PC-9 (cell line): ENCODE results near the gene SPHK2. TPM values are rescaled to one million over a fixed set of nuclear protein-coding genes. Genes with fewer than 3 reads are reported as not detected.

Experiments used
- BruUV-seq: library from RNA; stranded (reverse); fragments of 400-500 nt; replicated peaks from 2 replicates; lab custom pipeline; 2021; lab: Mats Ljungman, UMichigan
- CTCF ChIA-PET: fragments of 300-600 bp; sonication (Branson Sonifier 250); formaldehyde crosslinking; loops from one replicate; lab custom pipeline; 2022; ENCODE audit warnings: antibody characterized with exemption; lab: Charles Lee
- POLR2A ChIA-PET: fragments of 300-600 bp; sonication (Branson Sonifier 250); formaldehyde crosslinking; loops from one replicate; lab custom pipeline; 2022; ENCODE audit warnings: antibody characterized with exemption; ENCODE audit not compliant: unreplicated experiment; lab: Charles Lee
- DNase-seq, 2 experiments: peaks; one replicate each; pipeline versions ENCODE4 v3.0.0 to v3.0.0-alpha.2; 2015 to 2022; ENCODE audit warnings: mixed read lengths in 1 of 2
- H2AFZ ChIP-seq: fragments of 200-600 bp; sonication (generic); 2 replicates; pipeline ENCODE4 v1.8.1; 2017; ENCODE audit warnings: antibody characterized with exemption
- H3F3A ChIP-seq: fragments of 200-600 bp; sonication (generic); 2 replicates; pipeline ENCODE4 v1.8.1; 2017; ENCODE audit warnings: antibody characterized with exemption, mild to moderate bottlenecking, low read depth; ENCODE audit not compliant: insufficient read depth
- H3K27ac ChIP-seq: fragments of 200-600 bp; sonication (generic); 2 replicates; pipeline ENCODE4 v1.6.1; 2016; ENCODE audit warnings: mixed run types
- H3K27me3 ChIP-seq: fragments of 200-600 bp; sonication (generic); 2 replicates; pipeline ENCODE4 v1.6.1; 2016; ENCODE audit warnings: low read depth, mixed run types; ENCODE audit not compliant: insufficient read depth
- H3K36me3 ChIP-seq: fragments of 200-600 bp; sonication (generic); 2 replicates; pipeline ENCODE4 v1.6.1; 2016; ENCODE audit warnings: low read depth, mixed run types
- H3K4me1 ChIP-seq: fragments of 200-600 bp; sonication (generic); replicated peaks from 2 replicates; pipeline ENCODE4 v1.6.1; 2016; ENCODE audit warnings: mixed run types; ENCODE audit not compliant: insufficient read depth
- H3K4me2 ChIP-seq: fragments of 200-600 bp; sonication (generic); 2 replicates; pipeline ENCODE4 v1.6.1; 2017; ENCODE audit warnings: mixed run types
- H3K4me3 ChIP-seq: fragments of 200-600 bp; sonication (generic); 2 replicates; pipeline ENCODE4 v1.6.1; 2016; ENCODE audit warnings: mixed run types
- H3K79me2 ChIP-seq: fragments of 200-600 bp; sonication (generic); 2 replicates; pipeline ENCODE4 v1.6.1; 2017; ENCODE audit warnings: low read depth, mixed run types
- H3K9me2 ChIP-seq: fragments of 200-600 bp; sonication (generic); 2 replicates; pipeline ENCODE4 v1.8.1; 2017; ENCODE audit warnings: mild to moderate bottlenecking; ENCODE audit not compliant: insufficient read depth
- H3K9me3 ChIP-seq: fragments of 200-600 bp; sonication (generic); 2 replicates; pipeline ENCODE4 v1.8.1; 2016; ENCODE audit warnings: low read depth; ENCODE audit not compliant: insufficient read depth
- H4K20me1 ChIP-seq: fragments of 200-600 bp; sonication (generic); 2 replicates; pipeline ENCODE4 v1.8.1; 2017; ENCODE audit not compliant: insufficient read depth
- CTCF ChIP-seq: fragments of 200-600 bp; sonication (generic); conservative IDR thresholded peaks from 2 replicates; pipeline ENCODE4 v1.6.1; 2017; ENCODE audit warnings: mixed run types, antibody characterized with exemption, mild to moderate bottlenecking, moderate library complexity
- EZH2 ChIP-seq: fragments of 200-600 bp; sonication (generic); IDR thresholded peaks from 2 replicates; pipeline ENCODE4 v1.8.0; 2017; ENCODE audit warnings: antibody characterized with exemption, low read depth
- intact Hi-C: fragments of 100-400 bp; cut with micrococcal nuclease; formaldehyde crosslinking; loops from one replicate; pipeline ENCODE4 v1.10.0; 2022; ENCODE audit not compliant: unreplicated experiment
- total RNA-seq: library from RNA; stranded (reverse); gene quantifications from 2 replicates; pipeline ENCODE4 v1.2.3, GENCODE V29; 2021

The SPHK2 gene
- total RNA-seq, 1 experiment from 2014 or later, result 18.4 TPM

GRCh38 chr19:48650974-48651682, 31.8 kb downstream of the SPHK2 start:
- no TSS peak for BruUV-seq
- Histone ChIP-seq H3K36me3 (no peaks in the 10 kb centered on the region), H2AFZ (no peak overlapping the region), H3K9me2 (no peaks in the 10 kb centered on the region), H4K20me1 (no peaks in the 10 kb centered on the region), H3K9me3 (no peaks in the 10 kb centered on the region), H3K27ac (no peak overlapping the region), H3K79me2 (no peaks in the 10 kb centered on the region), H3K4me3 (no peak overlapping the region), H3K4me2 (no peak overlapping the region), H3K27me3 (no peaks in the 10 kb centered on the region), H3F3A (peaks cover 18% of the 10 kb centered on the region; the same call in 1 of the 2 replicates), H3K4me1 (peaks cover 15% of the 10 kb centered on the region)
- CTCF ChIA-PET, result interaction anchor here (0.7 kb wide), 1 partner anchor 323 kb away, joined by 7 read pairs; no protein-coding TSS in a partner anchor
- POLR2A ChIA-PET, result no interaction called here
- TF ChIP-seq EZH2 (no peak), CTCF (no peak)
- no peak for DNase-seq
- intact Hi-C loops, result no loop called here

- H3K4me2 ChIP-seq, result no peak overlapping the region
- H3F3A ChIP-seq, result peaks cover 21% of the 10 kb centered on the region; the same call in 1 of the 2 replicates
- H3K27ac ChIP-seq, result no peak overlapping the region
- POLR2A ChIA-PET, result no interaction called here
- H3K79me2 ChIP-seq, result no peaks in the 10 kb centered on the region
- no peak overlapping the region for H3K4me3 ChIP-seq
- H2AFZ ChIP-seq, result no peak overlapping the region
- H3K9me2 ChIP-seq, result no peaks in the 10 kb centered on the region
- TF ChIP-seq EZH2, result no peak
- no peak for TF ChIP-seq CTCF
- no peaks in the 10 kb centered on the region for H3K9me3 ChIP-seq
- intact Hi-C loops, result no loop called here
- no peaks in the 10 kb centered on the region for H3K27me3 ChIP-seq
- no TSS peak for BruUV-seq
- H3K4me1 ChIP-seq, result peaks cover 14% of the 10 kb centered on the region
- H4K20me1 ChIP-seq, result no peaks in the 10 kb centered on the region
- CTCF ChIA-PET, result interaction anchor here (0.7 kb wide), 1 partner anchor 322 kb away, joined by 7 read pairs; no protein-coding TSS in a partner anchor
- H3K36me3 ChIP-seq, result no peaks in the 10 kb centered on the region
- no peak for DNase-seq
Measured at GRCh38 chr19:48651683-48652048, 32.4 kb downstream of the SPHK2 start.

GRCh38 chr19:48654299-48655059, 35.2 kb downstream of the SPHK2 start:
- ChIA-PET POLR2A (no interaction called here), CTCF (interaction anchor here (0.6 kb wide), 2 partner anchors 10 to 190 kb away, joined by 3 to 4 read pairs; no protein-coding TSS in a partner anchor)
- peaks cover 23% of the 10 kb centered on the region for H3F3A ChIP-seq
- no peak overlapping the region for H3K4me3 ChIP-seq
- H3K27me3 ChIP-seq, result no peaks in the 10 kb centered on the region
- no peaks in the 10 kb centered on the region for H3K9me2 ChIP-seq
- intact Hi-C loops, result no loop called here
- H4K20me1 ChIP-seq, result no peaks in the 10 kb centered on the region
- no TSS peak for BruUV-seq
- no peak overlapping the region for H2AFZ ChIP-seq
- peaks cover 13% of the 10 kb centered on the region for H3K4me1 ChIP-seq
- H3K36me3 ChIP-seq, result no peaks in the 10 kb centered on the region
- TF ChIP-seq CTCF (no peak), EZH2 (no peak)
- DNase-seq, result no peak
- H3K9me3 ChIP-seq, result no peaks in the 10 kb centered on the region
- H3K4me2 ChIP-seq, result no peak overlapping the region
- H3K79me2 ChIP-seq, result no peaks in the 10 kb centered on the region
- no peak overlapping the region for H3K27ac ChIP-seq
